ENCODE data around the gene ASB17.
"Not testable (repeated sequence)": the region's sequence is repeated elsewhere in the genome, so short reads cannot be mapped to it uniquely, and the experiment has no call there.

ASB17 gene

GRCh38 chr1:75932304-75932703 is at the start of gene ASB17:
TSS of gene ASB17 (minus strand) at chr1:75932404. CDS start at chr1:75932291, 113 bp downstream.
- no peak for DNase-seq

GRCh38 chr1:75980972-75981897 is 49.0 kb upstream of the ASB17 start:
- DNase-seq, result no peak

GRCh38 chr1:75970631-75971030 is 38.4 kb upstream of the ASB17 start:
- DNase-seq, result no peak

- DNase-seq, result no peak
Observed at GRCh38 chr1:75969550-75969949, 37.3 kb upstream of the ASB17 start.

- DNase-seq, result no peak
Observed at GRCh38 chr1:75967719-75968118, 35.5 kb upstream of the ASB17 start.

GRCh38 chr1:75964760-75965408 is 32.7 kb upstream of the ASB17 start:
- no peak for DNase-seq

- DNase-seq, result not testable (repeated sequence)
Observed at GRCh38 chr1:75964110-75964759, 32.0 kb upstream of the ASB17 start.

GRCh38 chr1:75954586-75954985 is 22.4 kb upstream of the ASB17 start:
- no peak for DNase-seq

- DNase-seq, result no peak
Observed at GRCh38 chr1:75953461-75953860, 21.3 kb upstream of the ASB17 start.

- no peak for DNase-seq
Observed at GRCh38 chr1:75952016-75952415, 19.8 kb upstream of the ASB17 start.

GRCh38 chr1:75950176-75950575 is 18.0 kb upstream of the ASB17 start:
- no peak for DNase-seq

- DNase-seq, result not testable (repeated sequence)
Observed at GRCh38 chr1:75943037-75943436, 10.8 kb upstream of the ASB17 start.

- no peak for DNase-seq
Observed at GRCh38 chr1:75937034-75937433, 4.8 kb upstream of the ASB17 start.

- no peak for DNase-seq
Observed at GRCh38 chr1:75922698-75923097, 9.5 kb downstream of the ASB17 start.

- DNase-seq, result no peak
Observed at GRCh38 chr1:75916834-75917233, 15.4 kb downstream of the ASB17 start.

- DNase-seq, result peak; percentile 25
Observed at GRCh38 chr1:75908717-75909152, 23.5 kb downstream of the ASB17 start.

- DNase-seq, result no peak
Observed at GRCh38 chr1:75901371-75901770, 30.8 kb downstream of the ASB17 start.

GRCh38 chr1:75884437-75884836 is 47.8 kb downstream of the ASB17 start:
- DNase-seq, result no peak

- no peak for DNase-seq
Observed at GRCh38 chr1:75879985-75880384, 52.2 kb downstream of the ASB17 start.

GRCh38 chr1:75870951-75871350 is 61.3 kb downstream of the ASB17 start:
- DNase-seq, result no peak
